Endodermal cell (in vitro differentiated cells): ENCODE results near the gene SIRT3. TPM values are rescaled to one million over a fixed set of nuclear protein-coding genes. Genes with fewer than 3 reads are reported as not detected.

Experiments used
- DNase-seq: peaks from one replicate; pipeline ENCODE4 v3.0.0-alpha.2; 2017
- H3K27ac ChIP-seq: 2 replicates; pipeline ENCODE4 v1.5.1; 2013; ENCODE audit warnings: mild to moderate bottlenecking, low read depth, low read length, moderate library complexity
- H3K27me3 ChIP-seq: 2 replicates; pipeline ENCODE4 v1.6.1; 2013; ENCODE audit warnings: mild to moderate bottlenecking, low read length, moderate library complexity; ENCODE audit not compliant: insufficient read depth, control insufficient read depth, poor library complexity, severe bottlenecking
- H3K36me3 ChIP-seq: 2 replicates; pipeline ENCODE4 v1.7.0; 2013; ENCODE audit warnings: mild to moderate bottlenecking, low read length, moderate library complexity; ENCODE audit not compliant: control insufficient read depth, insufficient read depth
- H3K4me1 ChIP-seq: one replicate; pipeline ENCODE4 v1.7.0; 2013; ENCODE audit warnings: low read length; ENCODE audit not compliant: control insufficient read depth, insufficient read depth
- H3K4me3 ChIP-seq: 2 replicates; pipeline ENCODE4 v1.5.1; 2013; ENCODE audit warnings: mild to moderate bottlenecking, low read length, moderate library complexity
- H3K9ac ChIP-seq: 2 replicates; pipeline ENCODE4 v1.6.1; 2013; ENCODE audit warnings: mild to moderate bottlenecking, low read length, moderate library complexity; ENCODE audit not compliant: poor library complexity, severe bottlenecking; ENCODE audit errors: extremely low read depth
- H3K9me3 ChIP-seq: 2 replicates; pipeline ENCODE4 v1.6.1; 2013; ENCODE audit warnings: mild to moderate bottlenecking, low read length, moderate library complexity; ENCODE audit not compliant: control insufficient read depth
- H3K27ac Mint-ChIP-seq: 2 replicates; pipeline ENCODE4 v1.8.0; 2020; ENCODE audit warnings: mixed read lengths
- H3K27me3 Mint-ChIP-seq: 2 replicates; pipeline ENCODE4 v1.8.0; 2021; ENCODE audit warnings: mild to moderate bottlenecking, mixed read lengths; ENCODE audit not compliant: insufficient read depth
- H3K36me3 Mint-ChIP-seq: 2 replicates; pipeline ENCODE4 v1.8.0; 2020; ENCODE audit warnings: low read depth, mixed read lengths
- H3K4me1 Mint-ChIP-seq: 2 replicates; pipeline ENCODE4 v1.8.0; 2020; ENCODE audit warnings: mixed read lengths
- H3K4me3 Mint-ChIP-seq: 2 replicates; pipeline ENCODE4 v1.8.0; 2020; ENCODE audit warnings: mild to moderate bottlenecking, moderate library complexity, mixed read lengths
- H3K9me3 Mint-ChIP-seq: 2 replicates; pipeline ENCODE4 v1.8.0; 2020; ENCODE audit warnings: mild to moderate bottlenecking, mixed read lengths
- CTCF ChIP-seq: fragments of 200-600 bp; sonication (generic); conservative IDR thresholded peaks from 2 replicates; pipeline ENCODE4 v1.5.0; 2021; ENCODE audit warnings: antibody characterized with exemption, mild to moderate bottlenecking
- WGBS, 2 experiments: methylation state at CpG; one replicate each; pipeline versions ENCODE4 v1.1.5 to v1.1.7; 2013; ENCODE audit warnings: missing lambda C conversion rate in 2 of 2, mixed read lengths in 1 of 2; ENCODE audit not compliant: insufficient coverage in 1 of 2, insufficient read length in 1 of 2; 5-methylcytosine and 5-hydroxymethylcytosine counted together
- total RNA-seq, 2 donors: library from RNA; stranded (reverse); fragmentation: NEBNext Ultra II Directional in 1 of 2; extraction: Animal tissue kit (Norgen Biotek cat#: 25700) in 1 of 2; gene quantifications; 2 replicates in 1 of 2; 3 replicates in 1 of 2; pipeline ENCODE4 v1.2.1, GENCODE V29; 2021

Gene SIRT3
- total RNA-seq, 2 donors from 2014 or later: 18.1 to 28.6 TPM

GRCh38 chr11:285021-285893, 49.1 kb upstream of the SIRT3 start:
- H3K27ac Mint-ChIP-seq: no peak overlapping the region
- H3K9me3 Mint-ChIP-seq: no peaks in the 10 kb centered on the region
- no peak overlapping the region for H3K4me3 Mint-ChIP-seq
- peaks cover 51% of the 10 kb centered on the region for H3K27me3 Mint-ChIP-seq
- H3K27me3 ChIP-seq: peaks cover 44% of the 10 kb centered on the region
- DNase-seq: peak; percentile 38
- H3K27ac ChIP-seq: no peak overlapping the region
- H3K9me3 ChIP-seq: no peaks in the 10 kb centered on the region
- H3K4me1 Mint-ChIP-seq: peaks cover 7% of the 10 kb centered on the region
- no peak overlapping the region for H3K9ac ChIP-seq
- no peak overlapping the region for H3K4me3 ChIP-seq
- WGBS, 2 experiments: 87 to 91% methylated on average over 17 to 29 of the region's 29 CpGs
- TF ChIP-seq CTCF: no peak
- H3K4me1 ChIP-seq: no peaks in the 10 kb centered on the region
- no peaks in the 10 kb centered on the region for H3K36me3 Mint-ChIP-seq
- no peaks in the 10 kb centered on the region for H3K36me3 ChIP-seq

- 89 to 90% methylated on average over 19 to 24 of the region's 24 CpGs for WGBS, 2 experiments
- Histone ChIP-seq H3K4me3 (no peak overlapping the region), H3K9me3 (no peaks in the 10 kb centered on the region), H3K36me3 (no peaks in the 10 kb centered on the region), H3K27me3 (peaks cover 53% of the 10 kb centered on the region), H3K9ac (no peak overlapping the region), H3K27ac (no peak overlapping the region), H3K4me1 (no peaks in the 10 kb centered on the region)
- H3K9me3 Mint-ChIP-seq: no peaks in the 10 kb centered on the region
- peak; percentile 48 for DNase-seq
- H3K27ac Mint-ChIP-seq: no peak overlapping the region
- no peak overlapping the region for H3K4me3 Mint-ChIP-seq
- peaks cover 3% of the 10 kb centered on the region for H3K4me1 Mint-ChIP-seq
- H3K27me3 Mint-ChIP-seq: peaks cover 57% of the 10 kb centered on the region
- no peaks in the 10 kb centered on the region for H3K36me3 Mint-ChIP-seq
- no peak for TF ChIP-seq CTCF
These were observed 48.2 kb upstream of the SIRT3 start for GRCh38 chr11:284105-285020.

GRCh38 chr11:283405-284104, 47.4 kb upstream of the SIRT3 start:
- H3K4me1 Mint-ChIP-seq: peaks cover 3% of the 10 kb centered on the region
- peaks cover 59% of the 10 kb centered on the region for H3K27me3 ChIP-seq
- no peaks in the 10 kb centered on the region for H3K36me3 Mint-ChIP-seq

More at GRCh38 chr11:283405-284104, 47.4 kb upstream of the SIRT3 start:
- DNase-seq: no peak
- Histone ChIP-seq H3K4me1 (no peaks in the 10 kb centered on the region), H3K4me3 (no peak overlapping the region), H3K27ac (no peak overlapping the region), H3K36me3 (no peaks in the 10 kb centered on the region), H3K9me3 (no peaks in the 10 kb centered on the region), H3K9ac (no peak overlapping the region)
- Mint-ChIP-seq H3K9me3 (no peaks in the 10 kb centered on the region), H3K4me3 (no peak overlapping the region), H3K27ac (no peak overlapping the region), H3K27me3 (peaks cover 62% of the 10 kb centered on the region)
- WGBS, 2 experiments: 87 to 100% methylated on average over 8 to 23 of the region's 23 CpGs
- no peak for TF ChIP-seq CTCF
